ENCODE measurements around the gene TBC1D22A. TPM values are rescaled to one million over a fixed set of nuclear protein-coding genes. Genes with fewer than 3 reads are reported as not detected.

TBC1D22A gene
- total and polyA plus RNA-seq, 2 experiments from 2014 or later: 9.6 to 13.3 TPM

- H3K4me1 Mint-ChIP-seq: peaks cover 15% of the 10 kb centered on the region
- no peaks in the 10 kb centered on the region for H3K9me3 Mint-ChIP-seq
- TF ChIP-seq EZH2 (IDR thresholded peaks at IDR 0.05; ENCODE audit: low read depth, unreplicated experiment) (no peak), ZNF462 (CRISPR knock-in tag; IDR thresholded peaks at IDR 0.05) (no peak), CTCF (conservative IDR thresholded peaks at IDR 0.05; ENCODE audit: low read depth in 2 of 2) (no peak), POLR2AphosphoS5 (IDR thresholded peaks at IDR 0.05; ENCODE audit: low read depth) (no peak), ZNF114 (CRISPR knock-in tag; IDR thresholded peaks at IDR 0.05) (no peak), NANOG (IDR thresholded peaks at IDR 0.05; ENCODE audit: borderline replicate concordance) (no peak), EZH2phosphoT487 (IDR thresholded peaks at IDR 0.05; ENCODE audit: unreplicated experiment) (no peak), JUNB (IDR thresholded peaks at IDR 0.05; ENCODE audit: unreplicated experiment) (no peak), CREB1 (CRISPR knock-in tag; IDR thresholded peaks at IDR 0.05; ENCODE audit: low read depth) (no peak), REST (IDR thresholded peaks at IDR 0.05; ENCODE audit: unreplicated experiment) (no peak)
- Histone ChIP-seq H3K36me3 (ENCODE audit: insufficient read depth) (no peaks in the 10 kb centered on the region), H2AFZ (no peak overlapping the region), H3K9me2 (ENCODE audit: insufficient read depth) (no peaks in the 10 kb centered on the region), H3K4me1 (ENCODE audit: insufficient read depth) (no peaks in the 10 kb centered on the region), H3K27ac (ENCODE audit: low read depth) (no peak overlapping the region), H3K4me2 (no peak overlapping the region), H3K27me3 (ENCODE audit: insufficient read depth) (no peaks in the 10 kb centered on the region), H3K4me3 (no peak overlapping the region), H3F3A (replicated peaks; ENCODE audit: low read depth) (no peaks in the 10 kb centered on the region), H3K79me2 (replicated peaks; ENCODE audit: insufficient read depth) (no peaks in the 10 kb centered on the region; the same call in 1 of the 2 replicates), H4K20me1 (replicated peaks; ENCODE audit: insufficient read depth) (no peaks in the 10 kb centered on the region; the same call in none of the 2 replicates)
- H3K4me3 Mint-ChIP-seq: no peak overlapping the region
- peaks cover 7% of the 10 kb centered on the region for H3K27me3 Mint-ChIP-seq (ENCODE audit: insufficient read depth, low read depth, poor library complexity)
- no peak overlapping the region for H3K27ac Mint-ChIP-seq
- ATAC-seq (no peak), DNase-seq (ENCODE audit: low spot score) (no peak)
- no peaks in the 10 kb centered on the region for H3K36me3 Mint-ChIP-seq (ENCODE audit: low read depth)
Measured at GRCh38 chr22:46937185-46937584, 174.7 kb downstream of the TBC1D22A start.
